Lower leg skin (tissue), 3 donors: ENCODE results near the gene PIAS2.

Source experiments
- CTCF ChIP-seq, 3 donors: fragments of 450-650 bp; IDR thresholded peaks; one replicate each; pipeline ENCODE4 v1.5.1; 2016; ENCODE audit warnings: antibody characterized with exemption in 3 of 3, mild to moderate bottlenecking in 3 of 3, moderate library complexity in 2 of 3
- POLR2A ChIP-seq, 2 donors: fragments of 450-650 bp; IDR thresholded peaks; one replicate each; pipeline ENCODE4 v1.6.1; 2016 to 2017; ENCODE audit warnings: antibody characterized with exemption in 2 of 2, mild to moderate bottlenecking in 1 of 2, moderate library complexity in 1 of 2

- TF ChIP-seq CTCF (IDR thresholded peaks at IDR 0.05), result no peak
- no peak for TF ChIP-seq POLR2A (IDR thresholded peaks at IDR 0.05)
These were observed 162.5 kb downstream of the PIAS2 start for GRCh38 chr18:46754661-46755292.
